Activated CD4-positive, alpha-beta memory T cell treated with anti-CD3 and anti-CD28 coated beads for 36 hours (primary cell): ENCODE data around the gene DLG1. TPM values are rescaled to one million over a fixed set of nuclear protein-coding genes. Genes with fewer than 3 reads are reported as not detected.

Experiments used
- CTCF ChIA-PET: fragments of 350-600 bp; sonication (Branson Sonifier 250); formaldehyde crosslinking; loops from one replicate; lab custom pipeline; 2021; ENCODE audit warnings: antibody characterized with exemption, inconsistent platforms; lab: Charles Lee
- POLR2A ChIA-PET: fragments of 350-600 bp; sonication (Branson Sonifier 250); formaldehyde crosslinking; loops from one replicate; lab custom pipeline; 2021; ENCODE audit warnings: antibody characterized with exemption; lab: Charles Lee
- DNase-seq: peaks from one replicate; pipeline ENCODE4 v3.0.0-alpha.2; 2020
- H3K27ac Mint-ChIP-seq: one replicate; pipeline ENCODE4 v1.8.0; 2021; ENCODE audit warnings: mixed read lengths
- H3K27me3 Mint-ChIP-seq: one replicate; pipeline ENCODE4 v1.8.0; 2021; ENCODE audit warnings: mixed read lengths
- H3K36me3 Mint-ChIP-seq: one replicate; pipeline ENCODE4 v1.8.0; 2021; ENCODE audit warnings: mixed read lengths
- H3K4me1 Mint-ChIP-seq: one replicate; pipeline ENCODE4 v1.8.0; 2021; ENCODE audit warnings: low read depth, mixed read lengths
- H3K4me3 Mint-ChIP-seq: one replicate; pipeline ENCODE4 v1.8.0; 2021; ENCODE audit warnings: mild to moderate bottlenecking, mixed read lengths
- H3K9me3 Mint-ChIP-seq: one replicate; pipeline ENCODE4 v1.8.0; 2021; ENCODE audit warnings: mixed read lengths
- intact Hi-C: fragments of 100-400 bp; cut with micrococcal nuclease; formaldehyde crosslinking; loops from one replicate; pipeline ENCODE4 v1.15.1; 2023
- total RNA-seq, 2 experiments: library from RNA; stranded (reverse); gene quantifications; one replicate each; pipeline ENCODE4 v1.2.3, GENCODE V29; 2021

DLG1 gene
- total RNA-seq = 10 to 100 TPM; 52.6 to 53.3 TPM

- H3K27ac Mint-ChIP-seq = peak within 1 kb of the TSS; percentile 89
- ChIA-PET CTCF (interaction anchor here (0.6 to 1.2 kb wide), 2 partner anchors 41 to 82 kb away, joined by 3 to 7 read pairs; no protein-coding TSS in a partner anchor), POLR2A (interaction anchor here (0.6 to 0.8 kb wide), 3 partner anchors 11 to 249 kb away, joined by 3 to 4 read pairs (median 4); no protein-coding TSS in a partner anchor)
- H3K4me3 Mint-ChIP-seq = peak within 1 kb of the TSS; percentile 97
- intact Hi-C loops = loop anchor here (2.0 to 10.0 kb wide), 6 partner anchors 41 to 654 kb away; partner anchors contain the start of genes BDH1 and NCBP2
- peaks cover 13% of the 10 kb centered on the region for H3K36me3 Mint-ChIP-seq
- H3K27me3 Mint-ChIP-seq = peaks cover 24% of the 10 kb centered on the region
- peak; percentile 91 for DNase-seq
- no peaks in the 10 kb centered on the region for H3K9me3 Mint-ChIP-seq
- peaks cover 22% of the 10 kb centered on the region for H3K4me1 Mint-ChIP-seq
Observed at GRCh38 chr3:197298341-197298944, at the start of gene DLG1. Gene DLG1, minus strand, starts transcription at chr3:197298612. Its CDS starts 1,408 bp downstream, at chr3:197297204.

GRCh38 chr3:197348014-197348413 is 49.6 kb upstream of the DLG1 start:
- intact Hi-C loops = no loop called here
- Mint-ChIP-seq H3K4me1 (no peaks in the 10 kb centered on the region), H3K27me3 (peaks cover 4% of the 10 kb centered on the region), H3K27ac (no peak overlapping the region), H3K36me3 (no peaks in the 10 kb centered on the region), H3K4me3 (no peak overlapping the region), H3K9me3 (no peaks in the 10 kb centered on the region)
- no peak for DNase-seq
- ChIA-PET CTCF (no interaction called here), POLR2A (no interaction called here)

DNA sequence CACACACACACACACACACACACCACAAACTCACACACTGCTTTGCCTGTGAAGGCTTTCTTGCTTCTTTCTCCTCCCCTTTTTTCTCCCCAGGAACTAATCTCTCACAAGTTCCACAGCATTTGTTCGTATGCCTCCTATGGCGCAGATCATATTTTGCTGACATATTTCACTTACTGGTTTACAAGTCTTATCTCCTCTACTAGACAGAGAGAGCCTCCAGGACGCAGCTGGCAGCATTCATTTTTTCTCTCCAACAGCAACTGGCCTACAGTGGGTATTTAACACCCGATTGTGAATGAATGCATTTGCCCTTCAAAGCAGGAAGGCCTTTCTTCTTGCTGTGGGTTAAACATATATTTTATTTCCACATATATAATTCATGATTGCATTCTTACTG is 47.0 kb upstream of the DLG1 start:
- Mint-ChIP-seq H3K27ac (no peak overlapping the region), H3K9me3 (no peaks in the 10 kb centered on the region), H3K4me3 (no peak overlapping the region), H3K27me3 (peaks cover 3% of the 10 kb centered on the region), H3K36me3 (no peaks in the 10 kb centered on the region), H3K4me1 (no peaks in the 10 kb centered on the region)
- CTCF ChIA-PET = no interaction called here
- no peak for DNase-seq
- intact Hi-C loops = no loop called here
- POLR2A ChIA-PET = no interaction called here

GRCh38 chr3:197344582-197345318 is 46.3 kb upstream of the DLG1 start:
- Mint-ChIP-seq H3K27ac (no peak overlapping the region), H3K9me3 (no peaks in the 10 kb centered on the region), H3K4me1 (no peaks in the 10 kb centered on the region), H3K36me3 (no peaks in the 10 kb centered on the region), H3K27me3 (peaks cover 3% of the 10 kb centered on the region), H3K4me3 (no peak overlapping the region)
- no peak for DNase-seq
- CTCF ChIA-PET = no interaction called here
- intact Hi-C loops = no loop called here
- POLR2A ChIA-PET = no interaction called here

DNA sequence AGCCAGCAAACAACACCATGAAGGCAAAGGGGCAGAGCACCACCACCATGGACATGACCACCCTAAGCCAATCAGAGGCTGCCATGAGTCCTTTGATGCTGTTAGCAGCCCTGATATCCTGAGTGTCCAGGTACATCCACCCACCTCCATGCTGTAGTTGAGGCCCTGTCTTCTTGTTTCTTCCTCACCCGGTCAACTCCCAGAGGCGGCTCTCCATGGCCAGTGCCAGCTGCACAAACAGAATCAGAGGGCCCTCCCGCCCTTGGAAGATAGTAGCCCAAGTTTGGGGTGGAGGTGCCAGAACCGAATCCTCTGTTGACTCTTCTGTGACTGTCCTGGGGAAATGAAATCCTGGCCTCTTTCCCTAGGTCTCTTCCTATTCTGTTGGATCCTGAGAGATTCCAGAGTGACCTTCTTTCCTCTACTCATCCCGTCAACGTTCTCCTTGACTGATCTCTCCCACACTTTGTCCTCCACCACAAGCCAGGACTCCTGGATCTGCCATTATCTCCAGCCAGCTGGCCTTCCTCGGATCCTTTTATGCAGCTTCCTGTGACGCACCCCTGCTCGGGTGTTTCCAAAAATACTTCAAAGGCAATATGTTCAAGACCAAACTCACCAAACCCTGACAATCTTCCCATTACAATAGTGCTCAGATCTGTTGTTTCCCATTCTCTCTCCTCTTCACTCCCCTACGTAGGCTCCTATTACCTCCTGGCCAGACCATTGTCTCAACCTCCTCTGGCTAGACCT is 45.4 kb upstream of the DLG1 start:
- H3K4me1 Mint-ChIP-seq = no peaks in the 10 kb centered on the region
- intact Hi-C loops = no loop called here
- ChIA-PET POLR2A (no interaction called here), CTCF (no interaction called here)
- H3K27me3 Mint-ChIP-seq = peaks cover 2% of the 10 kb centered on the region
- H3K4me3 Mint-ChIP-seq = no peak overlapping the region
- DNase-seq = no peak
- no peaks in the 10 kb centered on the region for H3K9me3 Mint-ChIP-seq
- H3K36me3 Mint-ChIP-seq = no peaks in the 10 kb centered on the region
- no peak overlapping the region for H3K27ac Mint-ChIP-seq

- H3K36me3 Mint-ChIP-seq = no peaks in the 10 kb centered on the region
- intact Hi-C loops = no loop called here
- H3K27me3 Mint-ChIP-seq = no peaks in the 10 kb centered on the region
- no peaks in the 10 kb centered on the region for H3K9me3 Mint-ChIP-seq
- H3K4me3 Mint-ChIP-seq = no peak overlapping the region
- DNase-seq = no peak
- H3K4me1 Mint-ChIP-seq = no peaks in the 10 kb centered on the region
- POLR2A ChIA-PET = no interaction called here
- CTCF ChIA-PET = no interaction called here
- H3K27ac Mint-ChIP-seq = no peak overlapping the region
Observed at GRCh38 chr3:197343111-197343510, 44.7 kb upstream of the DLG1 start.

DNA sequence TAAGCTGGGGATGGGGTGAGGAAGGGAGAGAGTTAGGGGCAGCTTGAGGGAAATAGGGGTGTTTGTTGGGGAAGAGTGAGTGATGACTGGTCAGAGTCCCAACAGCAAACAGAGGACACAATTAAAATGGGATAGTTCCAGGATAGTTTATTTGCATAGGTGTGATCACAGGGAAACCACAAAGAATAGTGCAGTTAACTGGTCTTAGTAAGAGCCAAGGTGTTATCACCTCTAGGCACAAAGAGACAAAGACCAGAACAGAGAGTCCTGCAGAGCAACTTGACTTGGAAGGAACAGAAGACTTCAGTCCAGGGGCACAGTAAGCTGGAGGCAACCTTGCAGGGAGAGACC is 42.1 kb upstream of the DLG1 start:
- intact Hi-C loops = no loop called here
- no peak for DNase-seq
- Mint-ChIP-seq H3K36me3 (no peaks in the 10 kb centered on the region), H3K4me1 (no peaks in the 10 kb centered on the region), H3K27me3 (peaks cover 3% of the 10 kb centered on the region), H3K4me3 (no peak overlapping the region), H3K27ac (no peak overlapping the region), H3K9me3 (no peaks in the 10 kb centered on the region)
- CTCF ChIA-PET = no interaction called here
- POLR2A ChIA-PET = no interaction called here

GRCh38 chr3:197339841-197340520 is 41.6 kb upstream of the DLG1 start:
- Mint-ChIP-seq H3K9me3 (no peaks in the 10 kb centered on the region), H3K27ac (no peak overlapping the region), H3K36me3 (no peaks in the 10 kb centered on the region), H3K27me3 (peaks cover 3% of the 10 kb centered on the region), H3K4me1 (no peaks in the 10 kb centered on the region), H3K4me3 (no peak overlapping the region)
- intact Hi-C loops = no loop called here
- CTCF ChIA-PET = no interaction called here
- DNase-seq = no peak
- POLR2A ChIA-PET = no interaction called here

GRCh38 chr3:197338586-197338985 is 40.2 kb upstream of the DLG1 start:
- intact Hi-C loops = no loop called here
- Mint-ChIP-seq H3K36me3 (no peaks in the 10 kb centered on the region), H3K4me1 (no peaks in the 10 kb centered on the region), H3K27me3 (peaks cover 3% of the 10 kb centered on the region), H3K4me3 (no peak overlapping the region), H3K27ac (no peak overlapping the region), H3K9me3 (no peaks in the 10 kb centered on the region)
- ChIA-PET POLR2A (no interaction called here), CTCF (no interaction called here)
- DNase-seq = no peak

- DNase-seq = no peak
- H3K9me3 Mint-ChIP-seq = no peaks in the 10 kb centered on the region
- intact Hi-C loops = no loop called here
- ChIA-PET CTCF (interaction anchor here (0.6 kb wide), 1 partner anchor 55 kb away, joined by 3 read pairs; no protein-coding TSS in a partner anchor), POLR2A (no interaction called here)
- H3K36me3 Mint-ChIP-seq = no peaks in the 10 kb centered on the region
- H3K4me1 Mint-ChIP-seq = no peaks in the 10 kb centered on the region
- H3K4me3 Mint-ChIP-seq = no peak overlapping the region
- no peak overlapping the region for H3K27ac Mint-ChIP-seq
- peaks cover 4% of the 10 kb centered on the region for H3K27me3 Mint-ChIP-seq
Observed at GRCh38 chr3:197337656-197338055, 39.2 kb upstream of the DLG1 start.

- ChIA-PET CTCF (interaction anchor here (0.6 kb wide), 1 partner anchor 54 kb away, joined by 3 read pairs; no protein-coding TSS in a partner anchor), POLR2A (no interaction called here)
- H3K9me3 Mint-ChIP-seq = no peaks in the 10 kb centered on the region
- intact Hi-C loops = no loop called here
- no peak overlapping the region for H3K27ac Mint-ChIP-seq
- DNase-seq = no peak
- H3K4me1 Mint-ChIP-seq = no peaks in the 10 kb centered on the region
- H3K4me3 Mint-ChIP-seq = no peak overlapping the region
- peaks cover 7% of the 10 kb centered on the region for H3K27me3 Mint-ChIP-seq
- no peaks in the 10 kb centered on the region for H3K36me3 Mint-ChIP-seq
Observed at GRCh38 chr3:197337214-197337613, 38.8 kb upstream of the DLG1 start.

DNA sequence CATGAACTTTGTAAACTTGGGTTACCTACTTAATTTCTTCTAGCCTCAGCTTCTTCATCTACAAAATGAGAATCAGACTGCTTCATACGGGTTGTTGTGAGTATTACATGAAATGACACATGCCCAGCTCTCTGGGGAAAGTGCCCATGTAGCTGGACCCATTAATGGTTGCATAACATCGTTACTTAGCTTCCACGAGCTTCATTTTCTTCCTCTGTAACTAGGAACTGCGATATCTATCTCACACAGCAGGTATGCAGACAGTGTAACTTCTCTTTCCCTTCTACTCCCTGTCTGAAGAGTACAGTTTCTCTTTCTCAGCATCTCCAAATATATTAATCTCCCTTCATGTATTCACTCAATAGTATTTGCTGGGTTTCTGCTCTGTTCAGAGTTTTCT is 37.9 kb upstream of the DLG1 start:
- DNase-seq = no peak
- CTCF ChIA-PET = no interaction called here
- Mint-ChIP-seq H3K9me3 (no peaks in the 10 kb centered on the region), H3K4me1 (no peaks in the 10 kb centered on the region), H3K27me3 (peaks cover 12% of the 10 kb centered on the region), H3K4me3 (no peak overlapping the region), H3K36me3 (no peaks in the 10 kb centered on the region), H3K27ac (no peak overlapping the region)
- POLR2A ChIA-PET = interaction anchor here (0.6 kb wide), 1 partner anchor 550 kb away, joined by 3 read pairs; no protein-coding TSS in a partner anchor
- intact Hi-C loops = no loop called here
